Glomerular endothelial cell (primary cell): Measurements from ENCODE around the gene AKR1B1. TPM values are rescaled to one million over a fixed set of nuclear protein-coding genes. Genes with fewer than 3 reads are reported as not detected.

Experiments used
- DNase-seq: peaks from one replicate; pipeline ENCODE4 v3.0.0-alpha.2; 2011; ENCODE audit warnings: low read depth, low spot score; ENCODE audit errors: extremely low read depth
- total RNA-seq: library from RNA; depleted of rRNA; stranded (reverse); fragments of >200 nt; gene quantifications from 2 replicates; pipeline ENCODE4 v1.2.3, GENCODE V29; 2015

The AKR1B1 gene
- total RNA-seq, 1 donor from 2014 or later, result 68.5 TPM

DNA sequence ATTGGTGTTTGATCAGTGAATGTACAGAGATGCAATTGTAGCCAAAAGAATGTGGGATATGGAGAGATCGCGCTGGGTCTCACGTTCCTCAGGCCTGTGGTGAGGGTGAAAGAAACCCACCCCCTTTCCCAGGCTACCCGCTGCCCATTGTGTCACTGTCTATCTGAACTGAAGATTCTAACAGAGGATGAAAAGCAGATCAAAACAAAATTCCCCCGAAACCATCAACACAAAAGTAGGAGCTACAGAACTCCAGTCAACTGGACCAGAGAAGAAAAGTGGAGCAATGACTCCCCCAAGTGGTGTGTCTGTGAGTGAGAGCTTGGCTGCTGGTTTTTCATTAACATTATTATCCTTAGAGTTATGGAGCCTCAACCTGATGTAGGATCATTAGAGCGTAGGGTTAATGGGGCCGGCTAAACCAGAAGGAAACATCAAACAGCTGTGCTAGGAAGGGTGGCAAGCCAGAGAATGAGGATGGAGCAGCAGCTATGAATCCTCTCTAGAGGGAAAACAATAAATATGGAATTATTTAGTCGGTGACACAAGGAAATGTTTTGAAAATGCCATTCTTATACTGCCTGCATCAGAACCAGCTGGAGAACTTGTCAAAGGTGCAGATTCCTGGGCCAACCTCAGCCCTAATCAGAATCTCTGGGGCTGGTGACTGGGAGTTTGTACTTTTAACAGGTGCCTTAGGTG, 38.3 kb downstream of the AKR1B1 start:
- peak; percentile 48 for DNase-seq

DNA sequence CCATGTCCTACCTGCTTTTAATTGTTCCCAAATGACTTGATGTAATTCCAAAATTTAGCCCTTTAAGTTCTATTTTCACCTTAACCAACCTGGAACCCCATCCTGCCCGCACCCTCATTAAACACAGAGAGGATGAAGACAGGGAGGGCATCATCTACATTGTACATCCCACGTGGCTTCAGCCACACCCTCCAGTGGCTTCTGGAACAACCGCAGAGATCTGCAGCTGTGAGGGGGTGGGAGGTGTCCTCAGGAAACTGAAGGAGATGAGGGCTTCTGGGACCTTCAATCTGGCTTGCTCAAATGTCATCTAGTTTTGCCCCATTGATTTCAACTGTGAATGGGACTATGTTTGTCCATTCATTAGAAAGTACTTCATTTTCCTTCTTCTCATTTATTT, 39.0 kb downstream of the AKR1B1 start:
- DNase-seq, result no peak

- no peak for DNase-seq
Measured at GRCh38 chr7:134419085-134419484, 39.8 kb downstream of the AKR1B1 start.

GRCh38 chr7:134415700-134416099, 43.2 kb downstream of the AKR1B1 start:
- DNase-seq, result no peak

GRCh38 chr7:134414109-134414508, 44.8 kb downstream of the AKR1B1 start:
- DNase-seq, result no peak

DNA sequence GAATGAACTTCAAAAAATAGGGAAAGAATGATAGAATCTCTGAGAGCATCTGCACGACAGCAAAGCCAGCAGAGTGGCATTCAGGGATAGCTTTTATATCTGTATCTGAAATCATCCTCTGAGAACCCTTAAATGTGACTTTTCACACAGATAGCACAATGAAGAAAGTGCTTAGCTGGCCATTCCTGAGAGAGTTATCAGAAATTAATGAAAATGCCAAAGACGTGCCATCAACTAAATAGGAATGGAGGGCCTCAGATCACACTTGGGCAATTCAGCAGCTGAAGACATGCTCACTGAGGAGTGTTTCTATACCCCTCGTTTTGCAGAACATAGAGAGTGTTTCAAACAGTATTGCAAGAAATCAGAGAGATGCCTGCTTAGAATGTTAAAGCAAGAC, 51.6 kb downstream of the AKR1B1 start:
- DNase-seq, result no peak

- no peak for DNase-seq
Measured at GRCh38 chr7:134406431-134406830, 52.5 kb downstream of the AKR1B1 start.

DNA sequence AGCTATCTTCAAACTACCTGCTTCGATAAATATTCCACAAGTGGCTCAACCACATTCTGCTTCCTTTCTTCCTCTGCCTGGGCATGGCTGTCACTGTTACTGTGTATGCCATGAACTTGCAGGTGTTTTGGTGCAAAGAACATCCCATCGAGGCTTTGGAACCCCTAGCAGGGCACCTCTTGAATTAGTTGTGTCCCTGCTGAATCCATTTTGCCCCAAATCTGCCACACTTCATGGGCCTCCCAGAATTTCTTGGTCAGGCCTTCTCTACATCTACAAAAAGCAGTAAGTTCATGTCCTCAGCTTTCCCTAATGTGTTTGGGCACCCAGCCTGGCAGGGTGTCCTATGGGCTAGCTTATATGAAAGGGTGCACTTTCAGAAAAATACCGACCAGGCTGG, 53.6 kb downstream of the AKR1B1 start:
- DNase-seq, result no peak

- no peak for DNase-seq
Measured at GRCh38 chr7:134403062-134403461, 55.8 kb downstream of the AKR1B1 start.

DNA sequence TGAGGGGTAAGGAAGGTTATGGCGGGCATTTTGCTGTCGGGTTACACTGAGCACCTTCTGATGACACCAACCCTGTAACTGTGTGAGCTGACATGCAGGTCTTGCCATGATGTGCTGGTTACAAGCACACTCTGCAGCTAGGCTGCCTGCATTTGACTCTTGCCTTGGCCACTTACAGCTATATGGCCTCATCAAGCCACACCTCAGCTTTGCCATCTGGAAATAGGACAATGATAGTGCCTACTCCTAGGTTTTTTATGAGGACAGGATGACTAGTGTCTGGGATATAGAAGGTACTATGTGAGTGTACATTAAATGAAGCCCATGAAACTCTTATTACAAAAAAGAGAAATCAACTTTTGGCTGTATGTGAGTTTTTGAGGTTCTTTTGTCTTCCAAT, 58.0 kb downstream of the AKR1B1 start:
- DNase-seq, result no peak

- no peak for DNase-seq
Measured at GRCh38 chr7:134396031-134396430, 62.9 kb downstream of the AKR1B1 start.

GRCh38 chr7:134395604-134396003, 63.3 kb downstream of the AKR1B1 start:
- no peak for DNase-seq

- DNase-seq, result no peak
Measured at GRCh38 chr7:134394056-134394455, 64.8 kb downstream of the AKR1B1 start.

Other genes with a start within 250 kb of the AKR1B1 start
- gene SLC35B4, start 142.2 kb downstream of the AKR1B1 start, total RNA-seq, result 12.5 and 23.4 TPM in 2 replicates
- not detected in 2 replicates for gene AKR1B10, start 68.5 kb upstream of the AKR1B1 start, total RNA-seq
- gene AKR1B15, start 90.0 kb upstream of the AKR1B1 start, total RNA-seq, result not detected in 2 replicates
- 12.4 and 23.7 TPM in 2 replicates for gene BPGM, start 187.8 kb upstream of the AKR1B1 start, total RNA-seq